OCI-M2 (cell line): ENCODE data around the gene PPEF1.
"Not testable (repeated sequence)": the region's sequence is repeated elsewhere in the genome, so short reads cannot be mapped to it uniquely, and the experiment has no call there.

Experiments
- DNase-seq: peaks from one replicate; lab custom pipeline; 2025; ENCODE audit not compliant: unreplicated experiment; lab: John Stamatoyannopoulos, UW

Gene PPEF1

DNA sequence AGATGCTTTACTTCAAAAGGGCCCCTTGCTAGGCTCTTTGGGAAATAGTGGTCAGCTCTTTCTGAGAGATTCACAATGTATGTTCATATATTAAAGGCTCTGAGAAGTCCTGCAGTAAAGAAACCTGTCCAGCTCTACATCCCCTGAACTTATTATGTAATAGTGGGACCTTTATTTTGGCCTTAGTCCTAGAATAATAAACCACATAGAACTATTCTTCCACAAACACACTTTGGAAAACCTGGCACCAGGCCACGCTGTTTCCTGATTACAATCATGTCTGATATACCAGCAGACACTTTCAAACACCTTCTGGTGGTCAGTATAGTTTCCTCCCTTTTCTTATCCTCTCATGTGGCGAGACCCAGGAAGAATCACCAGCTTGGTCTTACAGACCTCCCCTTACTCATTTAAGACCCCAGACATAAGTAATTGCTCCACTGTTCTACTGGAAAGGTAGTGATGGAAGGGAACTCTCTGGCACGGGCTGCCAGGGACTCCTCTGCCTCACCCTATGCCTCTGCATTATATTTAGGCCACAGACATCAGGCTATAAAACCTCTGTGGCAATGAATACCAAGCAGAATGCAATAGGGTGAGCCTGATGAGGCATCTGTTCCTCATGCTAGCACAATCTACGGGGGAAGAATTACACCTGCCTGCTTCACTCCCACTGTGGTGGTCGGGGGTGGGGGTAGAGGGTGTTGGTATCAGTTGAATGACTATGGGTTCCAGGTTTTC lies 5.7 kb upstream of the PPEF1 start:
- no peak for DNase-seq

GRCh38 chrX:18702362-18703195 lies 4.9 kb upstream of the PPEF1 start:
- no peak for DNase-seq

DNA sequence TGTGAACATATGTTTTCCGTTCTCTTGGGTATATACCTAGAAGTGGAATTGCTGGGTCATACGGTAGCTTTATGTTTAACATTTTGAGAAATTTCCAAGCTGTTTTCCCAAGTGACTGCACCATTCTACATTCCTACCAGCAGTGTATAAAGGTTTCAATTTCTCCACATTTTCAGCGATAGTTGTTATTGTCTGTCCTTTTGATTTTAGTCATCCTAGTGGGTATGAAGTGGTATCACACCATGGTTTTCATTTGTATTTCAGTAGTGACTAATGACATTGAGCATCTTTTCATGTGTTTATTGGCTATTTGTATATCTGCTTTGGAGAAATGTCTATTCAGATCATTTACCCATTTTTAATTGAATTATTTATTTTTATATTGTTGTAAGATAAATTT lies 2.4 kb downstream of the PPEF1 start:
- no peak for DNase-seq

DNA sequence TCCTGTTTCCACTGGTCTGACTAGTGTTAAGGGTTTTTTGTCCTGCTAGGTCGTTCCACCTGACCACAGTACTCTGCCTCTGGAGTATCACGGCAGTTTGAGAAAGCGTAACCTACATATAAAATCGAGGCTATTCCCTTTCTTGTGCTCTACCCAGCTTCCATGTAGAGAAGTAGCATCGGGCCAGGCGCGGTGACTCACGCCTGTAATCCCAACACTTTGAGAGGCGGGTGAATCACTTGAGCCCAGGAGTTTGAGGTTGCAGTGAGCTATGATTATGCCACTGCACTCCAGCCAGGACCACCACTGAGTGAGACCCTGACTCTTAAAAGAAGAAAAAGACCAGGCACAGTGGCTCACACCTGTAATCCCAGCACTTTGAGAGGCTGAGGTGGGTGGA lies 7.5 kb downstream of the PPEF1 start:
- no peak for DNase-seq

GRCh38 chrX:18719852-18720251 lies 12.4 kb downstream of the PPEF1 start:
- no peak for DNase-seq

DNA sequence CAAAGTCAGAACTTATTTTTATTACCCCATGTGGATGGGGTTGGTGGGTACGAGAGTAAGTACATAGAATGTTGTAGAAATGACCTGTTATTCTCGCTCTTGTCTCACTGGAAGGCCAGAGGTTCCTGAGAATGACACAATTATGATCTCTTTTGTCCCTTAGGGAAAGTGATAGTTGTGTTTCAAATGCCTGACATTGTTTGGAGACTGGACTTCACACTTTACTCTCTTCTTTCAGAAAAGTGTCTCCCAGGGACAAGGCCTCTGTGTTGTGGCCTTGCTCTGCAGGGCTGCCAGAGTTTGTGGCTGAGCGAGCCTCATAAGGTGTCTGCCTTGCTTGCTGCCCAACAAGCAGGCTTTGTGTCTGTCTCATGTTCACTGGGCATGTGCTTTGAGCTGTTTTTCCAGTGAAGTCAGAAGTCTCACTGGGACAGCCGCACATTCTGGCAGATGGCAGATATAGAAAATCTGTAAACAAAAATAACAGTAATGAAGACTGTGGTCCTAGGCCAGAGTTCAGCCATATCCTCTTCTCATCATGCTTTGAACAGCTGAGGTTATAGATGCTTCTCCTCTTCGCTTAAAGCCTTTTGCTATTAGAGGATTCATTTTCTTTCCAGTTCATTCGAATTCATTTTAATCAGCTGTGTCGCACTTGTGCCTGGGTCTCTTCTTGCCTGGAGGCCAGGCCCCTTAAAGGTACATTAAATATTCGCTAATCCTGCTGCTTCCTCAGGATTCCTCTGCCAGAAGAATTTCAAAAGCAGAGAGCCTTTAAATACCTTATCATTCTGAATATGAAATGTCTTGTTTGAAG lies 14.4 kb downstream of the PPEF1 start:
- no peak for DNase-seq

- no peak for DNase-seq
Observed at GRCh38 chrX:18722500-18723071, 15.1 kb downstream of the PPEF1 start.

DNA sequence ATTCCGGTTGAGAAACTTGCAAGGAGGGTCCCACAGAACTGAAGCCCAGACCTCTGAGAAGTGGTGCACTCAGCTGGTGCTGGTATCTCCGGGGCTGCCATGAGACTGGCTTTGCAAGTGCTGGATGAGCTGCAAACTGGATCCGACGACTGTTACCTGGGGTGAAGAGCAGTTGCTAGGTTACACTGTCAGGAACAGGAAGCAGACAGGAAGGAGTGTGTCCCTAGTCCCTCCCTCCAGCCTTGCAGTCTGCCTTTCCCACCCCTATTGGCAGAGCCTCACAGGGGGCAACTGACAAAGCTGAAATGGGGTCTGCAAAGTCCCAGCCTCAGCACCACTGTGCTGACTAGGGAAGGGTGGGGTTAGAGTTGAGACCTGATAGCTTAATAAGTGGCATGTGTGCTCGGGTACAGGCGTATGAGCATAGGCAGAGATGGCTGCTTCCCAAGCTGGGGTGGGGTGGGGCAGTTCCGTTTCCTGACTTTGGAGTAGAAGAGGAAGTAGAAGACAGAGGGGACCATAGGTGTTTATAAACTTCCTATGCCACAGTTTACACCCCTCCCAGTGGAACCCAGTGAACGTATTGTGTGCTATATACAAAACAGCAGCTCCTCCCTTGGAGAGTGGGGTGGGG lies 18.0 kb downstream of the PPEF1 start:
- no peak for DNase-seq

DNA sequence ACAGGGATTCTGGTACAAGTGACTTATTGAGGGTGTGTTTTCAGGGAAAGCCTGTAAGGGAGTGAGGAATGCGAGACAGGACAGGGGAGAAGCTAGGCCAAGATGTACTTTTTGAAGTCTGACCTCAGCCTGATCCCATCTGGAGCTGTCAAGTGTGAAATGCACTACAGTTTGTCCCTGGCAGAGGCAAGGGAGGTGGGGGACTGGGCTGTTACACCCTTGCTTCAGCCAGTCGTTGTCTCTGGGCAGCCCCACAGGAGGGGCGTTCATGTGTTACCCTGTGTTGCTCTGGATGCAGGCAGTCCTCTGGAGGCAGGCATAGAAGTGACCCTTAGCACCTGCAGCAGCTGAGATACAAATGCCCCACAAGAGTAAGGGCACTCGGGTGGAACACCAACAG lies 25.8 kb downstream of the PPEF1 start:
- no peak for DNase-seq

- DNase-seq = not testable (repeated sequence)
Observed at GRCh38 chrX:18739609-18740008, 32.2 kb downstream of the PPEF1 start.

GRCh38 chrX:18748499-18748898 lies 41.1 kb downstream of the PPEF1 start:
- DNase-seq = no peak

- no peak for DNase-seq
Observed at GRCh38 chrX:18753631-18754030, 46.2 kb downstream of the PPEF1 start.

DNA sequence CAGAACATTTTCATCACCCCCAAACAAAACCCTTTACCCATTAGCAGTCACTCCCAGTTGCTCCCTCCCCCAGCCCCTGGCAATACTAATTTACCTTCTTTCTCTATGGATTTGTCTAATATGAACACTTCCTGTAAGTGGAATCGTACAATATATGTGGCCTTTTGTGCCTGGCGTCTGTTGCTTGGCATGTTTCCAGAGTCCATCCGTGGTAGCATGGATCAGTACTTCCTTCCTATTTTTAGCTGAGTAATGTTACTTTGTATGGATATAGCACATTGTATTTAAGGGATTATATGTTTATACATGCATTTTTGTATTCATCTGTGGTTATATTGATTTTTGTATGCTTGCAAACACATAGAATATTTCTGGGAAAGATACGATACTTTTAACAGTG lies 48.2 kb downstream of the PPEF1 start:
- DNase-seq = no peak

DNA sequence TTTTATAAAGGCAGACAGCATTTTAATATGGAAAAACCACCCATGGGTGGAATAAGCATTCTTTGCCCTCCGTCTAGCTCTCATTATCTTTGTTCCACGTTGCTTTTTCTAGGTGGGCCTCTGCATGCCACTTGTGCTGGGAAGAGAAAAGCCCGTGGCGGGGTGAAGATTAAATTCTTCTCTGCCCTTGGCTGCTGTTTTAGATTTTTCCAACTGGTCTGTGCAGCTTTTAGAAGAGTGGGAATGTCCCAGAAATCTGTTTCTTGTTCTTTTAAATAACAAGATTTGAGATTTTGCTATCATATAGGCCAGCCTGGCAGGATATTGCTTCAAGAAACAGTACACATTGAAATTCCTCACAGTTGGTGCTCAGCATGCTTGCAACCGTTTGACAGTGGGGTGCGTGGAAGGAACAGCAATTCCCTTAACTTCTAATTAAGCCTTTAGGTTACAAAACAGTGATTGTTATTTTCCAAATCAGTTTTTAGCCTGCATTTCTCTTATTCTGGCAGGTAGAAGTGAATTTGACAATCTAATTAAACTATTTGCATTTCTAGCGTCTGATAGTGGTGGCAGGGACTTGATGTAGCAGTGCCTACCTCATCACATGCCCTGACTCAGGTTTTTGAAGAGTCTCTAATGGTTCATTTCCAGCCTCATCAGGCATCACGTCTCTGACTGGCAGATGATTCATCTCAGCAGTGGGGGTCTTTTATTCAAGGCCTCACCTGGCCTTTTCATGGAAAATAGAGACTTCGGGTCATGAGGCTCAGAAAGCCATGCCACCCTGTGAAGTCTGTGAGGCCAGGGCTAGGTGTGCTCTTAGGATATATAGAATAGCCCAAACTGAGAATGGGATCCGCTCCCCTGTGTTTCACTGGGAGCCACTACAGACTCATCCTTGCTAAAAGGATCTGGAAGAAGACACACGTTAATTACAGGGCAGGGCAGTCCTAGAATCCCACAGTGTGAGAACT lies 50.8 kb downstream of the PPEF1 start:
- no peak for DNase-seq

- DNase-seq = no peak
Observed at GRCh38 chrX:18761750-18762149, 54.3 kb downstream of the PPEF1 start.

GRCh38 chrX:18763106-18763505 lies 55.7 kb downstream of the PPEF1 start:
- DNase-seq = not testable (repeated sequence)

GRCh38 chrX:18769364-18769763 lies 61.9 kb downstream of the PPEF1 start:
- DNase-seq = no peak

GRCh38 chrX:18769812-18770573 lies 62.5 kb downstream of the PPEF1 start:
- no peak for DNase-seq

DNA sequence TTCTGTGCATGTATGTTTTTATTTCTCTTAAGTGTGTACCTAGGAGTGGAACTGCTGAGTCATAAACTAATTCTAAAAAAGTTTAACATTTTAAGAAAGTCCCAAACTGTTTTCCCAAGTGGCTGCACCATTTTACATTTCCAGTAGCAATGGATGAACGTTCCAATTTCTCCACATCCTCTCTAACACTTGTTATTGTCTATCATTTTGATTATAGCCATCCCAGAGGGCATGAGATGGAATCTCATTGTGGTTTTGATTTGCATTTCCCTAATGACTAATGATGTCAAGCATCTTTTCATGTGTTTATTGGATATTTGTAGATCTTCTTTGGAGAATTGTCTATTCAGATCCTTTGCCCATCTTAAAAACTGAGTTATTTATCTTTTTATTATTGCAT lies 82.5 kb downstream of the PPEF1 start:
- DNase-seq = no peak
